K562 (cell line): ENCODE data around the gene EMD. TPM values are rescaled to one million over a fixed set of nuclear protein-coding genes. Genes with fewer than 3 reads are reported as not detected.

Experiments used
- AFF1 ChIP-seq, 2 experiments: fragments of 450-650 bp; IDR thresholded peaks; 2 replicates each; pipeline ENCODE4 v1.6.1; 2018; ENCODE audit warnings: mild to moderate bottlenecking in 2 of 2, low read depth in 1 of 2; ENCODE audit not compliant: partially characterized antibody in 2 of 2
- BRD9 ChIP-seq: fragments of 450-650 bp; IDR thresholded peaks from 2 replicates; pipeline ENCODE4 v1.6.1; 2018; ENCODE audit warnings: low read depth; ENCODE audit not compliant: partially characterized antibody
- CBX5 ChIP-seq: IDR thresholded peaks from 2 replicates; pipeline ENCODE4 v1.6.1; 2014; ENCODE audit warnings: low read depth, borderline replicate concordance
- CREM ChIP-seq: IDR thresholded peaks from 2 replicates; pipeline ENCODE4 v1.6.1; 2014; ENCODE audit warnings: antibody characterized with exemption, low read depth
- CTBP1 ChIP-seq: fragments of 450-650 bp; IDR thresholded peaks from 2 replicates; pipeline ENCODE4 v1.6.1; 2016; ENCODE audit warnings: borderline replicate concordance
- NRF1 ChIP-seq, 2 experiments: fragments of 450-650 bp; IDR thresholded peaks in 1 of 2; conservative IDR thresholded peaks in 1 of 2; 2 replicates each; pipeline ENCODE4 v1.6.1; 2014; ENCODE audit warnings: mild to moderate bottlenecking in 2 of 2
- PHF8 ChIP-seq: fragments of 200-600 bp; sonication (generic); IDR thresholded peaks from 2 replicates; pipeline ENCODE4 v1.6.1; 2012; ENCODE audit warnings: mixed run types, mild to moderate bottlenecking, inconsistent platforms, low read length, moderate library complexity, borderline replicate concordance
- POLR2AphosphoS2 ChIP-seq: IDR thresholded peaks from 2 replicates; pipeline ENCODE4 v1.6.1; 2012; ENCODE audit warnings: low read length, improper control_type of control experiment
- SREBF1 ChIP-seq: fragments of 150-350 bp; IDR thresholded peaks from 2 replicates; pipeline ENCODE4 v1.6.1; 2014; ENCODE audit warnings: antibody characterized with exemption, low read depth, low read length, borderline replicate concordance
- THRAP3 ChIP-seq: fragments of 450-650 bp; IDR thresholded peaks from 2 replicates; pipeline ENCODE4 v1.6.1; 2016; ENCODE audit warnings: mild to moderate bottlenecking, inconsistent platforms, borderline replicate concordance
- ZC3H11A ChIP-seq: IDR thresholded peaks from 2 replicates; pipeline ENCODE4 v1.6.1; 2012; ENCODE audit warnings: low read depth, low read length, improper control_type of control experiment
- ZEB2 ChIP-seq: fragments of 450-650 bp; IDR thresholded peaks from 2 replicates; pipeline ENCODE4 v1.6.1; 2016
- ZNF354B ChIP-seq: fragments of 250-450 bp; sonication (Bioruptor Pico); IDR thresholded peaks from 2 replicates; pipeline ENCODE4 v1.4.0; 2020
- polyA plus RNA-seq, 8 experiments: library from polyadenylated mRNA; depleted of rRNA in 4 of 8; stranded (reverse) in 5 of 8; unstranded in 3 of 8; fragments of >200 nt; fragmentation: Nextera tagmentation in 2 of 8; fragmentation: Illumina TruSeq in 1 of 8; extraction: Ambion mirVana in 2 of 8; extraction: Trizol in 1 of 8; gene quantifications; 2 replicates each; pipeline versions ENCODE4 v1.2.1 to v1.2.3, GENCODE V29; 2011 to 2014; ENCODE audit warnings: inconsistent platforms in 1 of 8, missing spikeins in 1 of 8
- total RNA-seq, 7 experiments: library from RNA; depleted of rRNA in 6 of 7; stranded (reverse); fragments of >200 nt in 6 of 7; fragmentation: Illumina TruSeq in 2 of 7; extraction: Trizol in 2 of 7; gene quantifications; 2 replicates each; pipeline versions ENCODE4 v1.2.1 to v1.2.3, GENCODE V29; 2011 to 2021; ENCODE audit warnings: low replicate concordance in 1 of 7
- TF ChIP-seq, protein P1 (sequence below), 2 experiments: fragments of 450-650 bp in 1 of 2; sonication (generic) in 1 of 2; formaldehyde crosslinking; conservative IDR thresholded peaks; 2 replicates each; pipeline versions ENCODE4 v1.4.0 to v1.8.1; 2020 to 2022; ENCODE audit warnings: mild to moderate bottlenecking in 1 of 2, missing genetic modification reagents in 1 of 2

EMD gene
- total and polyA plus RNA-seq, 9 of the 15 experiments (the other 6 are each of a cell fraction or from before 2014, with no cell fraction given) = 2.3 to 206 (median 61.9) TPM

DNA sequence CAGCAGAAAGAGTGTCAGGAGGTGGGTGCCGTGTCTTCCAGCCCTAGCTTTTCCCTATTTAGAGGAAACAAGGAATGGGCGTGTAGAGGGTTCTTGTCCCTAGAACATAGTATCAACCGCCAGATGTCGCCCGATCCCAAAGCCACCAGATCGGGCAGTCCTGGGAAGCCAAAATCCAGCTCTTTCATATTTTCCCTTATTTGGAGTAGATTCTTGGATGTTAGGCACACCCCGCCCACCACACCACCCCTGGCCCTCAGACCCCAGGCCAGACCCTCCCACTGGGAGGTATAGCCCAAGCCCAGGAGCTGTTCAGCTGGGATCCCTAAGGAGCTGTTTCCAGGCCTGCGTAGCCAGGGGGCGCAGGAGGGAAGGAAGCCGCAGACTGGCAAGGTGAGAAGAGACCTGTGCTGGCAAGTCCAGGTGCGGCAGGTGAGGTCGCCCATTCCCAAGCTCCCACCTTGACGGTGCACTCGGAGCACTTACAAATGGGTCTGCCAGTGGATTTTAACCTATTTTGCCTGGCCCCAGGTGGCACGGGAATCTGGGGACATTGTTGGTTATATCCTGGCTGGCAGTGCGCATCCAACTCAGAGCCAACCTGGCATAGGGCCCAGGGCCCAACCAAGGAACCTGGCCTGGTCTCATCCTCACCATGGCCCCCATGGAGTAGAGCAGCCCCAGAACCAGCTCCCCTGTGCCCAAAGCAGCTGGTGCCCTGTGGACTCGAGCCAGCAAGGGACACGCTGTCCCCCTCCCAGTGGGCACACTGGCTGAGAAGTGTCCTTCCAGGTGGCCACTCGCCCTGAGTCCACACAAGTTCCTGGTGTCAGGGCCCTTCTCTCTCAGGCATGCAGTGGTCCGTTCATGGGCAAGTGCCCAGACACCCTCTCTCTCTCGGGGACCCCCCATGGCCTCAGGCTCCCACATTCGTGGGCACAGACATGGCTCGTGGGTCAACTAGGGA lies 5.5 kb upstream of the EMD start (continued):
- TF ChIP-seq BRD9 (peak; percentile 48), AFF1 (IDR thresholded peaks at IDR 0.05; ENCODE audit: low read depth in 1 of 2, partially characterized antibody in 2 of 2) (no peak), PHF8 (no peak), NRF1 (conservative IDR thresholded peaks at IDR 0.05 in 1 of 2, IDR thresholded peaks at IDR 0.05 in 1 of 2) (peak in 1 of 2 experiments; percentile 27; a peak in 2 of 4 replicates), ZNF354B (CRISPR knock-in tag) (no peak), CREM (peak; percentile 36; the same call in 1 of the 2 replicates), THRAP3 (no peak), POLR2AphosphoS2 (no peak), ZEB2 (peak; percentile 97), CBX5 (no peak), CTBP1 (peak; percentile 78; the same call in 1 of the 2 replicates), ZC3H11A (no peak), SREBF1 (no peak)
- TF ChIP-seq, protein P1, sequence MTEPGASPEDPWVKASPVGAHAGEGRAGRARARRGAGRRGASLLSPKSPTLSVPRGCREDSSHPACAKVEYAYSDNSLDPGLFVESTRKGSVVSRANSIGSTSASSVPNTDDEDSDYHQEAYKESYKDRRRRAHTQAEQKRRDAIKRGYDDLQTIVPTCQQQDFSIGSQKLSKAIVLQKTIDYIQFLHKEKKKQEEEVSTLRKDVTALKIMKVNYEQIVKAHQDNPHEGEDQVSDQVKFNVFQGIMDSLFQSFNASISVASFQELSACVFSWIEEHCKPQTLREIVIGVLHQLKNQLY (CRISPR knock-in tag; conservative IDR thresholded peaks at IDR 0.05) = no peak
